Measurements from ENCODE around the gene TRAF2. TPM values are rescaled to one million over a fixed set of nuclear protein-coding genes. Genes with fewer than 3 reads are reported as not detected.
"Not testable (repeated sequence)": the region's sequence is repeated elsewhere in the genome, so short reads cannot be mapped to it uniquely, and the experiment has no call there.

Gene TRAF2
- total RNA-seq, 1 donor from 2014 or later, result 10.0 TPM

DNA sequence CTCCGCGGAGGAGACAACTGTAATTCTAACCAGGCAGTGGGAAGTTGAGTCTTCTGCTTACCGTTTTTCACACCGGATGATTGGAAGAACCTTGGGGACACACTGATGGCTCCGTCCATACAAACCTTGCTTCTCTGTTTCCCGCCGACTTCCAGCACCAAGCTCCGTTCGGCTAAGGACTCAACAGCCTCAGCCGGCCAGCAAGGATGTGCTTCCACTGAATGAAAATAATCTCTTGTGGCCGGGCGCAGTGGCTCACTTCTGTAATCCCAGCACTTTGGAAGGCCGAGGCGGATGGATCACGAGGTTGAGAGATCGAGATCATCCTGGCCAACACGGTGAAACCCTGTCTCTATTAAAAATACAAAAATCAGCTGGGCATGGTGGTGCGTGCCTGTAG is 18.4 kb upstream of the TRAF2 start:
- no peak overlapping the region for H3K4me3 ChIP-seq
- H3K4me1 ChIP-seq, result peaks cover 36% of the 10 kb centered on the region
- H3K27me3 ChIP-seq (ENCODE audit: low read depth), result no peaks in the 10 kb centered on the region
- no peak for TF ChIP-seq CTCF (IDR thresholded peaks at IDR 0.05; ENCODE audit: borderline replicate concordance)
- peaks cover 6% of the 10 kb centered on the region for H3K9me3 ChIP-seq (replicated peaks)
- intact Hi-C loops (cut with micrococcal nuclease), result loop anchor here (10.0 kb wide), 1 partner anchor 57 kb away; no protein-coding TSS in a partner anchor
- H3K36me3 ChIP-seq, result peaks cover 15% of the 10 kb centered on the region
- H3K27ac ChIP-seq (replicated peaks), result no peak overlapping the region
- DNase-seq, result no peak

- no peak for DNase-seq
- H3K27me3 ChIP-seq (ENCODE audit: low read depth), result no peaks in the 10 kb centered on the region
These were observed 17.7 kb upstream of the TRAF2 start for GRCh38 chr9:136868644-136869043.

DNA sequence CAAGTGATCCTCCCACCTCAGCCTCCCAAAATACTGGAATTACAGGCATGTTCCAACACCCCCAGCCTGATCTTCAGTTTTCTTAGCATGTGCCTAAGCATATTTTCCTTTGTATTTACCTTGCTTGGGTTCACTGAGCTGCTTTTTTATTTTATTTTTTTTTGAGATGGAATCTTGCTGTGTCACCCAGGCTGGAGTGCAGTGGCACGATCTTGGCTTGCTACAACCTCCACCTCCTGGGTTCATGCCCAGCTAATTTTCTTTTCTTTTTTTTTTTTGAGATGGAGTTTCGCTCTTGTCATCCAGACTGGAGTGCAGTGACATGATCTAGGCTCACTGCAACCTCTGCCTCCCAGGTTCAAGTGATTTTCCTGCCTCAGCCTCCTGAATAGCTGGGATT is 16.7 kb upstream of the TRAF2 start:
- peaks cover 25% of the 10 kb centered on the region for H3K4me1 ChIP-seq
- DNase-seq; H3K27me3 ChIP-seq (ENCODE audit: low read depth); H3K4me3 ChIP-seq; H3K27ac ChIP-seq (replicated peaks); H3K9me3 ChIP-seq (replicated peaks); H3K36me3 ChIP-seq: not testable (repeated sequence)
- intact Hi-C loops (cut with micrococcal nuclease), result loop anchor here (10.0 kb wide), 1 partner anchor 55 kb away; no protein-coding TSS in a partner anchor

More at GRCh38 chr9:136868644-136869043, 17.7 kb upstream of the TRAF2 start:
- Histone ChIP-seq H3K36me3 (peaks cover 8% of the 10 kb centered on the region), H3K4me3 (no peak overlapping the region), H3K27ac (replicated peaks) (no peak overlapping the region), H3K9me3 (replicated peaks) (peaks cover 6% of the 10 kb centered on the region), H3K4me1 (peaks cover 35% of the 10 kb centered on the region)
- TF ChIP-seq CTCF (IDR thresholded peaks at IDR 0.05; ENCODE audit: borderline replicate concordance), result no peak
- intact Hi-C loops (cut with micrococcal nuclease), result loop anchor here (10.0 kb wide), 1 partner anchor 56 kb away; no protein-coding TSS in a partner anchor

DNA sequence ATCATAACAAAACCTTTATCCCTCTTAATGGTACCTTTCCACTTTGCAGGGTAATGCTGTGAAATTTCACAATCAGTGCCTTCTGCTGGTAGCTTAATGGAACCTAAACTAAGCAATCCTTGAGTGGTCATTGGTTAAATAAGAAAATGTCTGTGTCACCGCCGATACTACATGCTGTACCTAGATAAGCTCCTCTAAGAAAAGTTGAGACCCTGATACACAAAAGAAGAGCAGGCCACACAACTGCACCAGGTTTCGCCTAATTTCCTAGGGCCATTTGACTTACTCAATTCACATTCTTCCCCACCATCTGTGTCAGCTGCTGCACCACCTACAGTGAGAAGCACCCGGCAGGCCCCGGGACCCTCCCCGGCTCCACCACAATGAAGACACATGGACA is 11.2 kb upstream of the TRAF2 start:
- no peak overlapping the region for H3K27ac ChIP-seq (replicated peaks)
- intact Hi-C loops (cut with micrococcal nuclease), result no loop called here
- H3K9me3 ChIP-seq (replicated peaks), result peaks cover 6% of the 10 kb centered on the region
- no peak for DNase-seq
- no peaks in the 10 kb centered on the region for H3K4me1 ChIP-seq
- no peaks in the 10 kb centered on the region for H3K27me3 ChIP-seq (ENCODE audit: low read depth)
- TF ChIP-seq CTCF (IDR thresholded peaks at IDR 0.05; ENCODE audit: borderline replicate concordance), result no peak
- no peaks in the 10 kb centered on the region for H3K36me3 ChIP-seq
- no peak overlapping the region for H3K4me3 ChIP-seq

DNA sequence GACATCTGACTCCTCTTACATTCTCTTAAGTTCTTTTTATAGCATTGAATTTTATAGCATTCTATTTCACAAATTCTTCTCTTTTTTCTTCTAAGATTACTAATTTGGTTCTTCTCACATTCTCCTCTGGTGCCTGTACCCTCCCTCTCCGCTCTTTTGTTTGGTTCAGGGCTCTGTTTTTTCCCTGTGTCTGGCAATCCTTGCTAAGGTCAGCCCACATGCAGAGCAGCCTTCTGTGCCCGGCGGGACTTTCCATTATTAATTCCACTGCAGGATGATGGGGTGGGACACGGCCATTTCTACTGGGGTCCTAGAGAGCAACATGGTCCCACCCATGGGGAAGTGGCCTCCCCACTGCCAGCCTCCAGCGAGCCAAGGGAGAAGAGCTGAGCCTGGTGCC is 9.8 kb upstream of the TRAF2 start:
- no peak for TF ChIP-seq CTCF (IDR thresholded peaks at IDR 0.05; ENCODE audit: borderline replicate concordance)

GRCh38 chr9:136880651-136881050 is 5.7 kb upstream of the TRAF2 start:
- Histone ChIP-seq H3K4me3 (no peak overlapping the region), H3K27me3 (ENCODE audit: low read depth) (no peaks in the 10 kb centered on the region), H3K9me3 (replicated peaks) (no peaks in the 10 kb centered on the region), H3K27ac (replicated peaks) (no peak overlapping the region), H3K4me1 (peaks cover 21% of the 10 kb centered on the region), H3K36me3 (no peaks in the 10 kb centered on the region)
- no peak for DNase-seq
- TF ChIP-seq CTCF (IDR thresholded peaks at IDR 0.05; ENCODE audit: borderline replicate concordance), result no peak
- intact Hi-C loops (cut with micrococcal nuclease), result loop anchor here (10.0 kb wide), 1 partner anchor 54 kb away; no protein-coding TSS in a partner anchor

More for the DNA sequence above, 9.8 kb upstream of the TRAF2 start:
- no peak overlapping the region for H3K27ac ChIP-seq (replicated peaks)
- intact Hi-C loops (cut with micrococcal nuclease), result no loop called here
- H3K9me3 ChIP-seq (replicated peaks), result peaks cover 6% of the 10 kb centered on the region
- H3K27me3 ChIP-seq (ENCODE audit: low read depth), result no peaks in the 10 kb centered on the region
- H3K4me1 ChIP-seq, result peaks cover 3% of the 10 kb centered on the region
- H3K36me3 ChIP-seq, result no peaks in the 10 kb centered on the region
- H3K4me3 ChIP-seq, result no peak overlapping the region
- no peak for DNase-seq
